Astrocyte (in vitro differentiated cells and primary cell): Measurements from ENCODE around the gene UBE2D2. TPM values are rescaled to one million over a fixed set of nuclear protein-coding genes. Genes with fewer than 3 reads are reported as not detected.

ENCODE experiments used
- DNase-seq: peaks from one replicate; pipeline ENCODE4 v3.0.0-alpha.2; 2010; ENCODE audit warnings: low read depth
- FAIRE-seq: peaks from 2 replicates; lab custom pipeline; 2011; peaks lifted over from hg19 to GRCh38; lab: Jason Lieb, UNC
- H2AFZ ChIP-seq: 2 replicates; pipeline ENCODE4 v1.6.0; 2012; ENCODE audit warnings: low read depth, low read length, inconsistent platforms
- H3K27ac ChIP-seq: 2 replicates; pipeline ENCODE4 v1.5.1; 2011; ENCODE audit warnings: low read depth, low read length, inconsistent platforms
- H3K27me3 ChIP-seq: 2 replicates; pipeline ENCODE4 v1.6.0; 2011; ENCODE audit warnings: low read length, inconsistent platforms; ENCODE audit not compliant: insufficient read depth
- H3K36me3 ChIP-seq: 2 replicates; pipeline ENCODE4 v1.5.1; 2011; ENCODE audit warnings: low read length, inconsistent platforms; ENCODE audit not compliant: insufficient read depth
- H3K4me1 ChIP-seq: 2 replicates; pipeline ENCODE4 v1.5.1; 2011; ENCODE audit warnings: low read length, inconsistent platforms; ENCODE audit not compliant: insufficient read depth
- H3K4me2 ChIP-seq: 2 replicates; pipeline ENCODE4 v1.6.0; 2012; ENCODE audit warnings: low read length, inconsistent platforms
- H3K4me3 ChIP-seq: 2 replicates; pipeline ENCODE4 v1.5.1; 2011; ENCODE audit warnings: low read depth, mild to moderate bottlenecking, low read length, inconsistent platforms; ENCODE audit not compliant: insufficient read depth
- H3K79me2 ChIP-seq: 2 replicates; pipeline ENCODE4 v1.6.0; 2012; ENCODE audit warnings: mild to moderate bottlenecking, low read length, inconsistent platforms; ENCODE audit not compliant: insufficient read depth
- H3K9ac ChIP-seq: 2 replicates; pipeline ENCODE4 v1.6.0; 2012; ENCODE audit warnings: mild to moderate bottlenecking, low read length, inconsistent platforms
- H3K9me3 ChIP-seq: 2 replicates; pipeline ENCODE4 v1.5.1; 2012; ENCODE audit warnings: low read depth, mild to moderate bottlenecking, low read length, inconsistent platforms; ENCODE audit not compliant: insufficient read depth
- H4K20me1 ChIP-seq: 2 replicates; pipeline ENCODE4 v1.6.0; 2012; ENCODE audit warnings: low read length, inconsistent platforms; ENCODE audit not compliant: insufficient read depth
- H3K27ac Mint-ChIP-seq: one replicate; pipeline ENCODE4 v1.8.0; 2021; ENCODE audit warnings: mild to moderate bottlenecking, mixed read lengths; ENCODE audit not compliant: unreplicated experiment
- H3K27me3 Mint-ChIP-seq: one replicate; pipeline ENCODE4 v1.8.0; 2021; ENCODE audit warnings: low read depth, mixed read lengths; ENCODE audit not compliant: unreplicated experiment
- H3K36me3 Mint-ChIP-seq: one replicate; pipeline ENCODE4 v1.8.0; 2021; ENCODE audit warnings: low read depth, mixed read lengths; ENCODE audit not compliant: unreplicated experiment
- H3K4me1 Mint-ChIP-seq: one replicate; pipeline ENCODE4 v1.8.0; 2021; ENCODE audit warnings: low read depth, mixed read lengths; ENCODE audit not compliant: unreplicated experiment
- H3K4me3 Mint-ChIP-seq: one replicate; pipeline ENCODE4 v1.8.0; 2021; ENCODE audit warnings: mild to moderate bottlenecking, moderate library complexity, mixed read lengths; ENCODE audit not compliant: unreplicated experiment
- H3K9me3 Mint-ChIP-seq: one replicate; pipeline ENCODE4 v1.8.0; 2021; ENCODE audit warnings: mild to moderate bottlenecking, mixed read lengths; ENCODE audit not compliant: unreplicated experiment
- CTCF ChIP-seq: IDR thresholded peaks from 2 replicates; pipeline ENCODE4 v1.5.1; 2011; ENCODE audit warnings: low read depth, mild to moderate bottlenecking, inconsistent platforms, low read length, moderate library complexity; ENCODE audit not compliant: insufficient read depth
- EZH2 ChIP-seq: IDR thresholded peaks from 2 replicates; pipeline ENCODE4 v1.6.1; 2012; ENCODE audit warnings: mild to moderate bottlenecking, low read length, inconsistent platforms; ENCODE audit not compliant: insufficient read depth
- total RNA-seq: library from RNA; stranded (reverse); gene quantifications from 2 replicates; pipeline ENCODE4 v1.2.1, GENCODE V29; 2021

Gene UBE2D2
- total RNA-seq, 1 donor from 2014 or later: 169 TPM

GRCh38 chr5:139638736-139639618, 77.8 kb downstream of the UBE2D2 start:
- peak overlapping the region; percentile 82 for H3K4me2 ChIP-seq
- H3K36me3 ChIP-seq: no peaks in the 10 kb centered on the region
- no peaks in the 10 kb centered on the region for H3K36me3 Mint-ChIP-seq
- no peaks in the 10 kb centered on the region for H3K9me3 Mint-ChIP-seq
- FAIRE-seq: no peak
- no peak overlapping the region for H3K27ac ChIP-seq
- DNase-seq: no peak
- no peak overlapping the region for H2AFZ ChIP-seq
- no peaks in the 10 kb centered on the region for H3K27me3 Mint-ChIP-seq
- peaks cover 2% of the 10 kb centered on the region for H3K79me2 ChIP-seq
- peak overlapping the region; percentile 60 for H3K4me3 Mint-ChIP-seq
- H3K27me3 ChIP-seq: no peaks in the 10 kb centered on the region
- peaks cover 37% of the 10 kb centered on the region for H3K4me1 ChIP-seq
- peaks cover 58% of the 10 kb centered on the region for H3K4me1 Mint-ChIP-seq
- peak overlapping the region; percentile 78 for H3K27ac Mint-ChIP-seq
- H3K9ac ChIP-seq: peak overlapping the region; percentile 79
- TF ChIP-seq CTCF (no peak), EZH2 (no peak)
- H3K4me3 ChIP-seq: no peak overlapping the region
- H3K9me3 ChIP-seq: no peaks in the 10 kb centered on the region
- H4K20me1 ChIP-seq: no peaks in the 10 kb centered on the region

- Mint-ChIP-seq H3K27ac (peak overlapping the region; percentile 34), H3K9me3 (no peaks in the 10 kb centered on the region), H3K27me3 (peaks cover 3% of the 10 kb centered on the region), H3K36me3 (no peaks in the 10 kb centered on the region), H3K4me1 (peaks cover 57% of the 10 kb centered on the region), H3K4me3 (no peak overlapping the region)
- Histone ChIP-seq H4K20me1 (no peaks in the 10 kb centered on the region), H3K9me3 (no peaks in the 10 kb centered on the region), H3K4me1 (peaks cover 37% of the 10 kb centered on the region), H3K27me3 (no peaks in the 10 kb centered on the region), H3K36me3 (no peaks in the 10 kb centered on the region), H3K27ac (no peak overlapping the region), H3K79me2 (peaks cover 2% of the 10 kb centered on the region), H3K4me2 (no peak overlapping the region), H2AFZ (no peak overlapping the region), H3K9ac (no peak overlapping the region), H3K4me3 (no peak overlapping the region)
- DNase-seq (no peak), FAIRE-seq (no peak)
- TF ChIP-seq CTCF (no peak), EZH2 (no peak)
Observed at GRCh38 chr5:139639619-139640380, 78.7 kb downstream of the UBE2D2 start.
